HEK293 (cell line): ENCODE results near the gene PPDPF.

Source experiments
- CTCF ChIA-PET: fragments of 350-600 bp; formaldehyde crosslinking; extraction: SDS; loops from one replicate; lab custom pipeline; 2021; ENCODE audit warnings: antibody characterized with exemption; lab: Yijun Ruan, JAX
- POLR2A ChIA-PET: fragments of 300-600 bp; formaldehyde crosslinking; extraction: SDS; loops from one replicate; lab custom pipeline; 2020; ENCODE audit warnings: antibody characterized with exemption, inconsistent platforms; lab: Yijun Ruan, JAX
- H3K27ac ChIP-seq: fragments of 200-500 bp; sonication (Bioruptor generic); 2 replicates; pipeline ENCODE4 v1.5.1; 2014; ENCODE audit warnings: low read depth, low read length, control low read depth, inconsistent platforms; ENCODE audit errors: extremely low read depth
- H3K36me3 ChIP-seq, 2 experiments: fragments of 200-500 bp in 1 of 2; sonication (Bioruptor generic) in 1 of 2; 1 replicate in 1 of 2; 2 replicates in 1 of 2; pipeline ENCODE4 v1.5.1; 2014 to 2017; ENCODE audit warnings: inconsistent platforms in 2 of 2, low read length in 2 of 2; ENCODE audit not compliant: control insufficient read depth in 2 of 2, insufficient read depth in 1 of 2
- H3K4me1 ChIP-seq: fragments of 200-500 bp; sonication (Bioruptor generic); 2 replicates; pipeline ENCODE4 v1.5.1; 2014; ENCODE audit warnings: mild to moderate bottlenecking, low read length, inconsistent platforms; ENCODE audit not compliant: control insufficient read depth, insufficient read depth
- H3K4me3 ChIP-seq: 2 replicates; pipeline ENCODE4 v1.5.1; 2011; ENCODE audit warnings: low read depth, mild to moderate bottlenecking, control low read depth, low read length, moderate library complexity
- H3K9me3 ChIP-seq: fragments of 200-500 bp; sonication (Bioruptor generic); 2 replicates; pipeline ENCODE4 v1.5.1; 2014; ENCODE audit warnings: low read depth, low read length, inconsistent platforms; ENCODE audit not compliant: control insufficient read depth, insufficient read depth
- BCL11A ChIP-seq: fragments of 450-650 bp; formaldehyde crosslinking; IDR thresholded peaks from 2 replicates; pipeline ENCODE4 v1.5.1; 2016; ENCODE audit warnings: low read depth, missing biosample characterization, missing genetic modification characterization
- IKZF3 ChIP-seq: fragments of 450-650 bp; IDR thresholded peaks from 2 replicates; pipeline ENCODE4 v1.5.0; 2018; ENCODE audit warnings: missing biosample characterization, mild to moderate bottlenecking, missing genetic modification characterization, moderate library complexity
- SP2 ChIP-seq: fragments of 450-650 bp; formaldehyde crosslinking; IDR thresholded peaks from 2 replicates; pipeline ENCODE4 v1.5.1; 2016; ENCODE audit warnings: missing biosample characterization, missing genetic modification characterization
- ZNF239 ChIP-seq: fragments of 450-650 bp; formaldehyde crosslinking; IDR thresholded peaks from 2 replicates; pipeline ENCODE4 v1.5.1; 2016; ENCODE audit warnings: missing biosample characterization, missing genetic modification characterization
- ZNF48 ChIP-seq: fragments of 450-650 bp; formaldehyde crosslinking; IDR thresholded peaks from 2 replicates; pipeline ENCODE4 v1.5.1; 2016; ENCODE audit warnings: missing biosample characterization, missing genetic modification characterization
- ZNF555 ChIP-seq: fragments of 450-650 bp; formaldehyde crosslinking; conservative IDR thresholded peaks from 2 replicates; pipeline ENCODE4 v1.5.1; 2017; ENCODE audit warnings: missing biosample characterization, mild to moderate bottlenecking, missing genetic modification characterization, inconsistent platforms
- TF ChIP-seq, protein P1 (sequence below): fragments of 450-650 bp; formaldehyde crosslinking; IDR thresholded peaks from 2 replicates; pipeline ENCODE4 v1.5.1; 2016; ENCODE audit warnings: missing biosample characterization, missing genetic modification characterization
- TF ChIP-seq, protein P2 (sequence below): fragments of 450-650 bp; IDR thresholded peaks from 2 replicates; pipeline ENCODE4 v1.5.1; 2018; ENCODE audit warnings: missing biosample characterization, mild to moderate bottlenecking, missing genetic modification characterization
- TF ChIP-seq, protein P3 (sequence below): fragments of 450-650 bp; formaldehyde crosslinking; IDR thresholded peaks from 2 replicates; pipeline ENCODE4 v1.5.1; 2017; ENCODE audit warnings: missing biosample characterization, missing genetic modification characterization

The PPDPF gene

DNA sequence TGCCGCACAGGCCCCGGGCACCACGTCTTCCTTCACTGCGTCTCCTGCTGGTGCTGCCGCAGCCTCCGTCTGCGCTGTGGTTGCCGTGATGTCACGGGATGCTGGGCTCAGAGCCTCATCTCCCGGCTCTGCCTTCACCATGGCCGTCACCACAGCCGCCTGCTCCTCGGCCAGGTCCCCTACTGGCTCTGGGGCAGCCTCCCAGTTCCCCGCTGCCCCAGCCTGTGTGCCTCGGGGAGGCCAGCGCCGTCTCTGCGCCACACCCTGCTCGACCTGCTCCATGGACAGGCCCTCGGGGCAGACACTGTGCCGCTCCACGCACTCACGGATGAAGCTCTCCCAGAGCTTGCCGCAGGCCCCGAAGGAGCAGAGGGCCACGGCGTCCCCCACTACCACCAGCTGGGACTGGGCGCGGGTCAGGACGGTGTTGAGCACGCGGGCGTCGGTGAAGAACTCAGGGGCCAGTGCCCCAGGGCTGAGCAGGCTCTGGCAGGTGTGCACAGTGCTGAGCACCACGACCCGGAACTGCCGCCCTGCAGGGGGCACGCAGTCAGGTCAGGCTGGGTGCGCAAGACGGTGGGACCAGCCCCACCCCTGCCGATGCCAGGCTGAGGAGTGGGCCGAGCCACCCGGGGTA is 45.3 kb downstream of the PPDPF start:
- ChIA-PET POLR2A (no interaction called here), CTCF (no interaction called here)
- H3K36me3 ChIP-seq: peaks cover 0 to 29% of the 10 kb centered on the region in 2 experiments; a peak in 1 of 3 replicates
- H3K9me3 ChIP-seq: no peaks in the 10 kb centered on the region
- TF ChIP-seq, protein P1, sequence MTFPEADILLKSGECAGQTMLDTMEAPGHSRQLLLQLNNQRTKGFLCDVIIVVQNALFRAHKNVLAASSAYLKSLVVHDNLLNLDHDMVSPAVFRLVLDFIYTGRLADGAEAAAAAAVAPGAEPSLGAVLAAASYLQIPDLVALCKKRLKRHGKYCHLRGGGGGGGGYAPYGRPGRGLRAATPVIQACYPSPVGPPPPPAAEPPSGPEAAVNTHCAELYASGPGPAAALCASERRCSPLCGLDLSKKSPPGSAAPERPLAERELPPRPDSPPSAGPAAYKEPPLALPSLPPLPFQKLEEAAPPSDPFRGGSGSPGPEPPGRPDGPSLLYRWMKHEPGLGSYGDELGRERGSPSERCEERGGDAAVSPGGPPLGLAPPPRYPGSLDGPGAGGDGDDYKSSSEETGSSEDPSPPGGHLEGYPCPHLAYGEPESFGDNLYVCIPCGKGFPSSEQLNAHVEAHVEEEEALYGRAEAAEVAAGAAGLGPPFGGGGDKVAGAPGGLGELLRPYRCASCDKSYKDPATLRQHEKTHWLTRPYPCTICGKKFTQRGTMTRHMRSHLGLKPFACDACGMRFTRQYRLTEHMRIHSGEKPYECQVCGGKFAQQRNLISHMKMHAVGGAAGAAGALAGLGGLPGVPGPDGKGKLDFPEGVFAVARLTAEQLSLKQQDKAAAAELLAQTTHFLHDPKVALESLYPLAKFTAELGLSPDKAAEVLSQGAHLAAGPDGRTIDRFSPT (tag by site-specific recombination): 0 out of 2 replicates have a peak, but pooled peaks have one; percentile 18
- TF ChIP-seq SP2 (tag by site-specific recombination): no peak
- H3K4me1 ChIP-seq: no peaks in the 10 kb centered on the region
- no peak overlapping the region for H3K4me3 ChIP-seq
- no peak overlapping the region for H3K27ac ChIP-seq

DNA sequence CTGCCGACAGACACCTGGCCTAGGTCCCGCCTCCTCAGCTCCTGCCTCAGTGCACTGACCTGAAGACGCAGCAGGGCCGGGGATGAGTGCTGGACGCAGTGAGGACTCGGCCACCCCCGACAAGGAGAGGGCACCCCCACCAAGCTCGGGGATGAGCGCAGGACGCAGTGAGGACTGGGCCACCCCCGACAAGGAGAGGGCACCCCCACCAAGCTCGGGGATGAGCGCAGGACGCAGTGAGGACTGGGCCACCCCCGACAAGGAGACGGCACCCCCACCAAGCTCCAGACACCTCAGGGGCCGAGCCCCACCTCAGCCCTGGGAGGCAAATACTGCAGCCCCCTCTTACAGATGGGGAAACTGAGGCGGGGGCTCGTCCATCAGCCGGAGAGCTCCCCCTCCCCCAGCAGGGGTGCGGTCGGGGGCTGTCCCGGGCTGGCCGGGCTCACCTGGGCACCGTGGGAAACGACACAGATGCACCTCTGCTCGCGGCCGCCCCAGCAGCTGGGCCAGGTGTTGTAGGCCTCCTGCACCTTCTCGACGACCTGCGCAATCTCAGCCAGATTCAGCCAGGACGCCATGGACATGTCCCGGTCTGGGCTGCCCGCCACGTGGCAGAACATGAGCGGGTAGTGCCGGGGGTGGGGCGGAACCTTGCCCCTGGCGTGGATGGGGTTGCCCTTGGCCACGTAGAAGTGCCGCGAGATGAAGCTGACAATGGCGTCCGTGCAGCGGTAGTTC is 46.0 kb downstream of the PPDPF start:
- H3K4me1 ChIP-seq: no peaks in the 10 kb centered on the region
- H3K27ac ChIP-seq: no peak overlapping the region
- H3K36me3 ChIP-seq: peaks cover 0 to 23% of the 10 kb centered on the region in 2 experiments; a peak in 1 of 3 replicates
- ChIA-PET POLR2A (interaction anchor here (0.7 kb wide), 1 partner anchor 73 kb away, joined by 3 read pairs; no protein-coding TSS in a partner anchor), CTCF (no interaction called here)
- no peaks in the 10 kb centered on the region for H3K9me3 ChIP-seq
- H3K4me3 ChIP-seq: no peak overlapping the region
- TF ChIP-seq, protein P1 (tag by site-specific recombination): 0 out of 2 replicates have a peak, but pooled peaks have one; percentile 30
- TF ChIP-seq, protein P2, sequence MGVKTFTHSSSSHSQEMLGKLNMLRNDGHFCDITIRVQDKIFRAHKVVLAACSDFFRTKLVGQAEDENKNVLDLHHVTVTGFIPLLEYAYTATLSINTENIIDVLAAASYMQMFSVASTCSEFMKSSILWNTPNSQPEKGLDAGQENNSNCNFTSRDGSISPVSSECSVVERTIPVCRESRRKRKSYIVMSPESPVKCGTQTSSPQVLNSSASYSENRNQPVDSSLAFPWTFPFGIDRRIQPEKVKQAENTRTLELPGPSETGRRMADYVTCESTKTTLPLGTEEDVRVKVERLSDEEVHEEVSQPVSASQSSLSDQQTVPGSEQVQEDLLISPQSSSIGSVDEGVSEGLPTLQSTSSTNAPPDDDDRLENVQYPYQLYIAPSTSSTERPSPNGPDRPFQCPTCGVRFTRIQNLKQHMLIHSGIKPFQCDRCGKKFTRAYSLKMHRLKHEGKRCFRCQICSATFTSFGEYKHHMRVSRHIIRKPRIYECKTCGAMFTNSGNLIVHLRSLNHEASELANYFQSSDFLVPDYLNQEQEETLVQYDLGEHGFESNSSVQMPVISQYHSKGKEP (tag by site-specific recombination): no peak

DNA sequence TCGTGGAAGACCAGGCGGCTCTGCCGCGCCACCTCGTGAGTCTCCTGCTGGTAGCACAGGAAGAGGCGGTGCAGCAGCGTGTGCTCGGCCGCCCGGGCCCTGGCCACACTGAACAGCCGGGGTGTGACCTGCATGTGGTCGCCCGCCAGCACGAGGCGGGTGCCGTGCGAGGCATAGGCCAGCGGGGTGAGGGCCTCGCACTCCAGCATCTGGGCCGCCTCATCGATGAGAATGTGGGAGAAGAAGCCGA is 46.5 kb downstream of the PPDPF start:
- CTCF ChIA-PET: no interaction called here
- no peak for TF ChIP-seq ZNF239 (tag by site-specific recombination)
- TF ChIP-seq ZNF555: no peak
- TF ChIP-seq IKZF3 (tag by site-specific recombination): no peak
- no peak for TF ChIP-seq BCL11A (tag by site-specific recombination)
- TF ChIP-seq, protein P1 (tag by site-specific recombination): 0 out of 2 replicates have a peak, but pooled peaks have one; percentile 8
- TF ChIP-seq, protein P3, sequence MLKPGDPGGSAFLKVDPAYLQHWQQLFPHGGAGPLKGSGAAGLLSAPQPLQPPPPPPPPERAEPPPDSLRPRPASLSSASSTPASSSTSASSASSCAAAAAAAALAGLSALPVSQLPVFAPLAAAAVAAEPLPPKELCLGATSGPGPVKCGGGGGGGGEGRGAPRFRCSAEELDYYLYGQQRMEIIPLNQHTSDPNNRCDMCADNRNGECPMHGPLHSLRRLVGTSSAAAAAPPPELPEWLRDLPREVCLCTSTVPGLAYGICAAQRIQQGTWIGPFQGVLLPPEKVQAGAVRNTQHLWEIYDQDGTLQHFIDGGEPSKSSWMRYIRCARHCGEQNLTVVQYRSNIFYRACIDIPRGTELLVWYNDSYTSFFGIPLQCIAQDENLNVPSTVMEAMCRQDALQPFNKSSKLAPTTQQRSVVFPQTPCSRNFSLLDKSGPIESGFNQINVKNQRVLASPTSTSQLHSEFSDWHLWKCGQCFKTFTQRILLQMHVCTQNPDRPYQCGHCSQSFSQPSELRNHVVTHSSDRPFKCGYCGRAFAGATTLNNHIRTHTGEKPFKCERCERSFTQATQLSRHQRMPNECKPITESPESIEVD: no peak
- TF ChIP-seq ZNF48 (tag by site-specific recombination): no peak
- TF ChIP-seq, all 188 proteins: peak for 1
- POLR2A ChIA-PET: no interaction called here
- no peak overlapping the region for H3K27ac ChIP-seq
- no peak overlapping the region for H3K4me3 ChIP-seq
- H3K9me3 ChIP-seq: no peaks in the 10 kb centered on the region
- peaks cover 0 to 23% of the 10 kb centered on the region in 2 experiments; a peak in 1 of 3 replicates for H3K36me3 ChIP-seq
- no peaks in the 10 kb centered on the region for H3K4me1 ChIP-seq
